Lower leg skin (tissue), 3 donors: Measurements from ENCODE around the gene APOL5.

Source experiments
- POLR2A ChIP-seq, 2 donors: fragments of 450-650 bp; IDR thresholded peaks; one replicate each; pipeline ENCODE4 v1.6.1; 2016 to 2017; ENCODE audit warnings: antibody characterized with exemption in 2 of 2, mild to moderate bottlenecking in 1 of 2, moderate library complexity in 1 of 2
- TF ChIP-seq, protein P1 (sequence below), 3 donors: fragments of 450-650 bp; IDR thresholded peaks; one replicate each; pipeline ENCODE4 v1.5.1; 2016; ENCODE audit warnings: antibody characterized with exemption in 3 of 3, mild to moderate bottlenecking in 3 of 3, moderate library complexity in 2 of 3

- TF ChIP-seq, protein P1, sequence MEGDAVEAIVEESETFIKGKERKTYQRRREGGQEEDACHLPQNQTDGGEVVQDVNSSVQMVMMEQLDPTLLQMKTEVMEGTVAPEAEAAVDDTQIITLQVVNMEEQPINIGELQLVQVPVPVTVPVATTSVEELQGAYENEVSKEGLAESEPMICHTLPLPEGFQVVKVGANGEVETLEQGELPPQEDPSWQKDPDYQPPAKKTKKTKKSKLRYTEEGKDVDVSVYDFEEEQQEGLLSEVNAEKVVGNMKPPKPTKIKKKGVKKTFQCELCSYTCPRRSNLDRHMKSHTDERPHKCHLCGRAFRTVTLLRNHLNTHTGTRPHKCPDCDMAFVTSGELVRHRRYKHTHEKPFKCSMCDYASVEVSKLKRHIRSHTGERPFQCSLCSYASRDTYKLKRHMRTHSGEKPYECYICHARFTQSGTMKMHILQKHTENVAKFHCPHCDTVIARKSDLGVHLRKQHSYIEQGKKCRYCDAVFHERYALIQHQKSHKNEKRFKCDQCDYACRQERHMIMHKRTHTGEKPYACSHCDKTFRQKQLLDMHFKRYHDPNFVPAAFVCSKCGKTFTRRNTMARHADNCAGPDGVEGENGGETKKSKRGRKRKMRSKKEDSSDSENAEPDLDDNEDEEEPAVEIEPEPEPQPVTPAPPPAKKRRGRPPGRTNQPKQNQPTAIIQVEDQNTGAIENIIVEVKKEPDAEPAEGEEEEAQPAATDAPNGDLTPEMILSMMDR (IDR thresholded peaks at IDR 0.05): no peak
- TF ChIP-seq POLR2A (IDR thresholded peaks at IDR 0.05): no peak
Observed at GRCh38 chr22:35754761-35755160, 37.1 kb downstream of the APOL5 start.
